Measurements from ENCODE around the gene OR52H1.

The OR52H1 gene

DNA sequence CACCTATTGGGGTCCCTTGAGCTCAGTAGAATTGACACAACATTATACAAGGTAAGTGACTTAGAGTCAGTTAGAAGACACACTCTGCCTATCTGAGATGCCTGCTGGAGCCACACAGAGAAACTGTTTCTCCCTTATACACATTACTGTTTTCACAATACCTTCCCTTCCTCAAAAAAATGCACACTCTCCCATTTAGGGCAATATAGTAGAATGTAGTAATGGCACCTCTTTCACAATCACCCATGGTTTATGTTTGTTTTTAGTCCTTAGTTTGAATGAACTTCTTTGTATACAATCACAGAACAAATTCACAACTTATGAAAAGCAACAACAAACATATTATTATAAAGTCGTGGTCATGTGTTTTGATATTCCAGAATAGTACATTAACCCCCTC lies 14.3 kb downstream of the OR52H1 start:
- no peak for DNase-seq (ENCODE audit: low read depth in 2 of 2)

DNA sequence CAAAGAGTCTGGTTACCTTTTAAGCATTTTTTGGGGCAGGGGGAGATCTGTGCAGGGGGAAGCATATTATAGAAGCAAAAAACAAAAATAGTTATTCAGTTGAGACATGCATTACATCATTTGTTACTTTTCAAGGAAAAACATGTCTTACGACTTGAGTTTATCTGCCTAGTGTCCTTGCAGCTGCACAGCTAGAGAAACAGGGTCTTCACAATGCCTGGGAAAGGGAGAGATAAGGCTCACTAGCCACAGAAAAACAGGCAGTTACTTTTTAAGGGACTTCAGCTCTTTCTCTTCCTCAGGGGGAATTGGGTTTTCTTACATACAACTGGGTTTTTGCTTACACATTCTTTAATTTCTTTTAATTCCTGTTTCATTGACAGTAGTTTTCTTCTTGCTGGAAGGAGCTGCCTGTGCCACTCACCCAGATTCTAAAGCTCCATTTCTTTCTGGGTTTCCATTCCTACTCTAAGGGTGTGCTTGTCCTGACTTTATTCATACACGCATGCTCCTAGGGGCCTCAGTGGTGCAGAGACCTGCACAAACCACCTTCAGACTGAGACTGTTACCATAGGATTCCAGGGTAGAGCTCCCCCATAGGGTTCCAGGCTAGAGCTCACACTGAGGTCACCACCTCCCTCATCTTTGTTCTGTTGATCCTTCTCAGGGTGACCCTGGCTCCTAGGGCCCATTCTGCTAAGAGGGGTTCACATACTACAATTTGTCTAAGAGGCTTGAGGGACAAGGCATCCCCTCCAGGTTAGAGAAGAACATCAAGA lies 17.1 kb downstream of the OR52H1 start:
- no peak for DNase-seq (ENCODE audit: low read depth in 2 of 2)

DNA sequence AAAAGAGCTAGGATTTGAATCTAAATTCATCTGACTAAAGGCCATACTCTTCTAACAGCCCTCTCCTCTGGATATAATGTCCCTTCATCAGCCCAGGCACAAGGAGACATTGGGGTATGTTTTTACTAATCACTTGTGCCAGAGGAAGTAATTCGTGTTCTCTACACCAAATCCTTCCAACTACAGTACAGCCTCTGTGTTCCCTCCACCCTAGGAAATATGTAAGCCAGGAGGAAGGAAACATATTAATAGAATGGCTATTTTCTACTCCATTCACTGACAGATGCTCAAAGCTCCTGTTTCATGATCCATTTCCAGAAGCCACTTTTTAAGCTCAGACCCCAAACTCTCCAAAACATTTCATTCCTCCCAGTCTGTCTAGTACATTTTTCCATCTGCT lies 19.8 kb downstream of the OR52H1 start:
- no peak for DNase-seq (ENCODE audit: low read depth in 2 of 2)

DNA sequence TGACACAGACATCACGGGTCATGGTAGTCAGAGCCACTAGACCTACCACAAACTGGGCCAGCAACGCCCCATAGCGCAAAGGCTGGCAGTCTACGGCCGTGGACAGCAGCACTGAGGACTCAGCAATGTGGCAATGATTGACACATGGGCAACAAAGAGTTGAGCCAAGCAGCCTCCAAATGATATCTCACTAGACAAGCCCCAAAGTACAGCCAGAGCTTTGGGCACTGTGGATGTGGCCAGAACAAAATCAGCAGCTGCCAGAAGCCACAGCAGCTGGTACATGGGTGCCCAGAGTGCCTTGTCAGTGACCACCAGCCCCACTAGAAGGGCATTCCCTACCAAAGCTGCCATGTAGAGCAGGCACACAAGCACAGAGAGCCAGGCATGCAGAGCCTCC lies 20.6 kb downstream of the OR52H1 start:
- DNase-seq (ENCODE audit: low read depth in 2 of 2), result no peak

DNA sequence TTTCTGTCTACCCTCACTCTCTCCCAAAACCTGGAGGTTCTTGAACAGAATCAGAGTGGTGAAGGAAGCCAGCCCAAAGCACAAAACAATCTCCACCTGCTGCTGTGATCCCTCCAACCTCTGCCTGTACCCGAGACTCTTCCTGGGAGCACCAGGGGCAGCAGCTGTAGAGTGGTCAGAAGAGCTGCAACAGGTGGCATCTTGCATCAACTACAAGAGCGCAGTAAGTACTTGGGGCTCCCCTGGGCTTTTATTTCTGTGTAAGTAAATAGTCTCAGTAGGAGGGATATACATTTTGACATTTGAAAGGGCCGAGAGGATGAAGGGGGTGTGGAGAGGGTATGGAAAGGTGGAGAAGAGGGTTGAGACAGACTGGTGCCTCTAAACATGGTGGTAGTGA lies 23.6 kb downstream of the OR52H1 start:
- DNase-seq (ENCODE audit: low read depth in 2 of 2), result no peak

DNA sequence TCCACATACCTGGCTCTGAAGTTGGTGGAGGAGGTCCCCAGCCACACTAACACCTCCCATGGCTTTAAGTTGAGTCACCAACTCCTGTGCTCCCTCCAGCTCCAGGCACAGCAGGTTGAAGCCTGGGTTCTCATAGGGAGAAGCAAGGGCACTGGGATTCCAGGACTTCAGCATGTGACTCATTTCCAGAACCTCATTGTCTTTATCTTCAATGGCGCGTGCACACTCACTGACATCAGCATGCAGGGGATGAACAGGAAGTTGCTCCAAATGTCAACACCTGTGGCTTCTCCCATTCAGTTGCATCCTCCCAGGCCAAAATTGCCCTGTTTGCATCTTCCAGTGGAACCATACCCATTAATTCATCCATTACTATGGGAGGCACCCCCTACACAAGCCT lies 26.0 kb downstream of the OR52H1 start:
- no peak for DNase-seq (ENCODE audit: low read depth in 2 of 2)

DNA sequence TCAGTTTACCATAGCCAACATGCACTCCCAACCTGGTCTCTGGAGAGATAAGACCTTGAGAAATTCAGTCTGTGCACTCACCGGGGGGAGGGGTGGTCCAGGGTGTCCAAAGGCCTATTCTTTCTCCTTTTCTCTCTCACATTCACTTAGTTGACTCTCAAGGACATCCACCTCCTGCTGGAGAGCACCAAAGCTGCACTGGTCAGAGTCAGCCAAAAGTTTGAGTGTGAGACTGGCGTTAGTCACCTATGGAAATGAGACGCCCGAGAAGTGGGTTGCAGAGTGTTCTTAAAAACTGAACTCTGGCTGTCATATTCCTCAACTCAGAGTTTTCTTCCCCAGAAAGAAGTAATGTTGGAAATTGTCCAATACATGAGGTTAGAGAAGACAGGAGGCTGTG lies 26.8 kb downstream of the OR52H1 start:
- DNase-seq (ENCODE audit: low read depth in 2 of 2), result no peak

DNA sequence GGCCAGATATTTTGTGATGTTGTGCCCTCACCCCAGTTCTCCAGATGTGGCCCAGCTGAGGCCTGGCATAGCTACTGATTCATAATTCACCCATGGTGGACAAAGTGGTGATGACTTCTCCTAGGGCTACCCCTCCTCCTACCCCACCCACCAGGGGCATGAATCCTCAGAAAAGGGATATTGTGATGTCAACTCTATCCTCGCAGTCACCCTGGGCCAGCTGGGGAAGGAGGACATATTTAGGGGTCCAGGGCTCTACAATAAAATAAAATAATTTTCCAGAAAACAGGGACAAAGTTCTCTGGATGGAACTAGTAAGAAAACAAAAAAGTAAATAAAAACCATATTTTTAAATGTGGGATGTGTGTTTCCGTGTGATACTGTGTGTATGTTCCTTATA lies 31.7 kb downstream of the OR52H1 start, which contains the start of gene UBQLNL:
UBQLNL (minus strand) TSS at position 101 of the 400 bp plus-strand sequence. CDS start 258 bp downstream, outside the sequence.
- DNase-seq (ENCODE audit: low read depth in 2 of 2), result no peak

DNA sequence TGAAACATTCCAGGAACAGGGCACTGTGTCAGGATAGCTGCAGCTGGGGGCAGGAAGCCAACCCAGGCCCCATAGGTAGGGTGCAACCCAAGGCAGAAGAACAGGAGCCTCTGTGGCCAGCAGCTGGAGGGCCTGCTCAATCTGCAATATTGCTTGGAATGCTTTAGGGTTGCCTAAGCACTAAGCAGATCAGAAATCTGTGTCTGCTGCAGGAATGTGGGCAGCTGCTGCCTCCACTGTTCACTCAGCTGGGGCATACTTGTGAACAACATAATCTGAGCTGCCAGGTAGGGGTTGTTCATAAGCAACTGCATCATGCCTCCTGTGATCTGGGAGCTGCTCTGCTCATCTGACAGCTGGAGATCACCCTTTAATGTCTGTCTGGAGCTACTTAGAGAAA lies 33.5 kb downstream of the OR52H1 start:
- DNase-seq (ENCODE audit: low read depth in 2 of 2), result no peak

DNA sequence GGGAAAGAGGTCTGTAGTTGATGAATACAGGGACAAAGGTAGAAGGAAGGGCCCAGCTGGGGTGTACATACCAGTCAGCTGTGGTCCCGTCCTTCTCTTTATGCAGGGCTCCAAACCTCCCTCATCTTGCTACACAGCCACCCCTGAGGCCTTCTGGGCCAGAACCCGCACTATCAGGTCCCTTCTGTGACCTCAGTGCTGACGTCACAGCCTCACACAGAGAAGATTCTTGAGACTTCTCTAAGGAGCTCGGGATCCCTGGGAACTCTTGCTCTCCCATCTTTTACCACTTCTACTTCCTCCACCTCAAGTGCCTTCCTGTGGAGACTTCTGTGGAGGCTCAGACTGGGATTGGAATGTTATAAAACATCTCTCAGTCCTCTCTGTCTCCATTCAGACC lies 38.5 kb downstream of the OR52H1 start, which contains the start of gene UBQLN3:
UBQLN3 (minus strand) TSS at position 155 of the 400 bp plus-strand sequence. CDS start 399 bp downstream, outside the sequence.
- DNase-seq (ENCODE audit: low read depth in 2 of 2), result no peak

DNA sequence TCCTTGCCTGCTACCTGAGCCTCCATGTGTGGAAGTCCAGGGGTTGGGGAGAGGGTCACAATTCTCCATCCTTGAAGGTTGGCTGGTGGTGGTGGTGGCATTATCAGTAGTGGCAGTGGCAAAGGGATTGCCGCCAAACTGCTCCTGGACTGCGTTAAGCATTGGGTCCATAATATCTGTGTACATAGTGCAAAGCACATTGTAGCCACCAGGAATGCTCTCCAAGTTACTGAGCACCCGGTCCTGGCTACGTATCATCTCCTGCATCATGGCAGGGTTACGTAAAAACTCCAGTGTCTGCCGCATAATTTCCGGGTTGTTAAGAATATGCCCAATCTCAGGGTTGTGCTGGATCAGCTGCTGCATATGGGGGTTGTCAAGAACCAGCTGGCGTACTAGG lies 39.7 kb downstream of the OR52H1 start:
- no peak for DNase-seq (ENCODE audit: low read depth in 2 of 2)

DNA sequence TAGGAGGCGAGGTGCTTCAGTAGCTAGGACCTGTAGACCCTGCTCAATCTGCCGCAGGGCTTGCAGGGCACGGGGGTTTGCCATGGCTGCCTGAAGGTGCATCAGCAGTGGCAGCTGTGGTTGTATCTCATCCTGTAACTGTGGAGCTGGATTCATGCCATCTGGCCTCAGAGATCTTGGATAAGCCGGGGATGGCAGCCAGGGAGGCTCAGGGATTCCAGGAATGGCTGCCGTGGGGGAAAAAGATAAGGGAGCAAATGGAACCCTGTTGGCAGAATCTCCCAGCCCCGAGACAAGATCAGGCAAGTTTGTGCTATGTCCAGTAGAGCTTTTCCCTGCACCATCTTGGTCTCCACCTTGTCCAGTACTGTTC lies 40.4 kb downstream of the OR52H1 start:
- no peak for DNase-seq (ENCODE audit: low read depth in 2 of 2)

DNA sequence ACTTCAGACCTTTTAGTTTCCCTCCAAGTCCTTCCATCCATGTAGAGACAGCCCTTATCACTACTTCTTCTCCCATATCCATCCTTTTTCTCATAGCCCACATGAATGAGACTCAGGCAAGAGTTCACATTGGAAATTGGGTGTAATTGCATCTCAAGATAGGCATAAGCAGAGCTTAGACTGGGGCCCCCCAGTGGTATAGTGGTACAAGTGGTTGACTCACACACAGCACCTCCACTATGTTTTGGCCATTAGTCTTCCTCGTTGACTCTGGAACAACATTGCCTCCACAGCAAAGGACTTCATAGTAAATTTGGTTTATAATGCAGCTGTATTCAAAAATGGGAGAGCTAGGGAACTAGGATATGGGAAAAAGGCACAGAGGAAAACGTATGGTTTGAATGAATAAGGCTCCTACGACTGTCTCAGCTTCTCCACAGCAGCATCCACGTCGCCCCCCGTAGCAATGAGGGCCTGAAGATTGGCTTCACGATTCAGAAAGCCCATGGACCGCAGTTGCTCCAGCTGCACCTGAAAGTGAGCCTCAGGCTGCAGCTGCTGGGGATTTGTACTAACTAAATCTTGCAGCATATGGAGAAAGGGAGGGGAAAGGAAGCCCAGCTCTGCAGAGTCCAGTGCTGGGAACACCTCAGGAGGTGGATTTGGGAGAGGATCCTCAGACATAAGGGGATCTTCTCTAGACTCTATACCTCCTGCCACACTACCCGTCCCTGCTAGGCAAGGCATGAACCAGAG lies 41.0 kb downstream of the OR52H1 start:
- no peak for DNase-seq (ENCODE audit: low read depth in 2 of 2)

DNA sequence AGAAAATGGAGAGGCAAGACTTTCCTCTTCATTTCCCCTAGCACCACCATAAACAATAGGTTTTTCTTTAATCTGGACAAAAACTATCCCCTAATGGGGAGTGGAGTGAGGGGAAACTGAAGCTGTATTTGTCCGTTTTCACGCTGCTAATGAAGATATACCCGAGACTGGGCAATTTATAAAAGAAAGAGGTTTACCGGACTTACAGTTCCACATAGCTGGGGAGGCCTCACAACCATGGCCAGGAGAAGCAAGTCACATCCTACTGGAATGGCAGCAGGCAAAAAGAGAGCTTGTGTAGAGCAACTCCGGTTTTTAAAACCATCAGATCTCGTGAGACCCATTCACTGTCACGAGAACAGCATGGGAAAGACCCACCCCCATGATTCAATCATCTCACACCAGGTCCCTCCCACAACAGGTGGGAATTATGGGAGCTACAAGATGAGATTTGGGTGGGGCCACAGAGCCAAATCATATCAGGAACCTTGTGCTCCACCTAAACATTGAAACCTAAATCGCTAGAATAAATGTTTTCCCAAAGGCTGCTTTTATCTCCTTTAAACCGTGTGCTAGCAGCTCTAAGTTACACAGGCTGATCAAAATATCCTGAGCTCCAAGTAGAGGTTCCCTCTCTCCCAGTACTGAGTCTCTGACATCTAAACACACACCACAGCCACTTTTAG lies 42.8 kb downstream of the OR52H1 start:
- no peak for DNase-seq (ENCODE audit: low read depth in 2 of 2)

DNA sequence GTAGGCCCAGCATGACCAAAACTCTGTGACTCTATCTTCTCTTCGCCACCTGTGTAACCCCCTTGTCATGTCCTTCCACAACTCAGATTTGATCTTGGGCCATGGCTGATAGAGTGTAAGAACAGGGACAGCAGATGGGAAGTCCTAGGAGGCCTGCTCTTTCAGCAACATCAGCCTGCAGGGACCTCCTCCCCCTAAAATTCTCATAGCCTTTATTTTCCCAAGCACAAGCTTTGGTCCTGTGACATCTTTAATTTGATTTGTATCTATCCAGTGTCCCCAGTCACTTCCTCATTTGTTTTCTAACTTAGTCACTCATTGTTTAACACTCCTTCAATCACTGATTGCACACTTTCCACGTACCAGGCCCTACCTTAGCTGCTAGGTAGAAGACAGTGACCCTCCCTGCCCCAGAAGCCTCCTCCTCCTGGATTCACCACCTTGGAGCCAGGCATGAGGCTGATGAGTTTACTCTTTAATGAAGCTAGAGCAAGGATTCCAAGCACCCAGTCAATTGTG lies 43.9 kb downstream of the OR52H1 start:
- DNase-seq (ENCODE audit: low read depth in 2 of 2), result no peak

DNA sequence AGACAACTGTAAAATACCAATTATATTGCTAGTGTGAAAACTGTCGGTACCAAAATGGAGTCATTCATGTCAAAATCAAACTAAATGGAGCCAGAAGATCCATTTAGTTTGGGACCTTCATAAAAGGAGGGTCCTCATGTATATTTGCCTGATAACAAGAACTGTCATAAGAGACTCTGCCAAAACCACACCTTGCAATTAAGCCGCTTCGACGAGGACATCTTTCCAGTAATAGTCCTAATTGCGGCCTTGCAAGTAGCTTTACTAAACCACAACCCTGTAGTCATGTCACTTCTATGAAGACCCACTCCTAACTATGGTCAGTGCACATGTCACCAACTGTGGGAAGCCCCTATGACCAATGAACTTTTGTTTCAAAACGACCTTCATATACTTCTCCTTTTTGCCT lies 47.9 kb downstream of the OR52H1 start:
- DNase-seq (ENCODE audit: low read depth in 2 of 2), result no peak

DNA sequence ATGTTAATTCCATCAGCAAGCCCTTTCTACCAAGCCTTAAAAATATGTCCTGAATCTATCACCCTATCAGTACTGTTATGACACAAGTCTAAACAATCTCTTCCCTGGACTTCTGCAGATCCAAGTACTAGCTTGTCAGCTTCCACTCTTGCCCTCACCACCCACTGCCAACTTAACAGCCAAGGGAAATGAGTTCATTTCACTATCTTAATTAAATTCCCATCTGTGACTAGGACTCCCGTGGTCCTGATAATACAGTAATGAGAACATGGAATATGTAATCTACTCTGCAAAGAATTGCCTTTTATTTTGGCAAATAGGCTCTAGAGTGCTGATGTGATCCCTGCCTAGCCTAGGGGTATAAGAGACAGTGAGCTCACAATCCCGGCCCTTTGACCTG lies 48.7 kb downstream of the OR52H1 start:
- no peak for DNase-seq (ENCODE audit: low read depth in 2 of 2)

All from stimulated activated CD8-positive, alpha-beta memory T cell treated with anti-CD3 and anti-CD28 coated beads, Interleukin-2, amount 100 ng/mL, for 48 hours (primary cell).